Neural cell (in vitro differentiated cells): ENCODE measurements around the gene OSBPL2. TPM values are rescaled to one million over a fixed set of nuclear protein-coding genes. Genes with fewer than 3 reads are reported as not detected.

Source experiments
- H2AFZ ChIP-seq: fragments of 200-600, 300-800 bp; sonication (generic), shearing (Covaris generic); 2 replicates; pipeline ENCODE4 v1.6.0; 2014; ENCODE audit warnings: low read depth, mild to moderate bottlenecking, antibody characterized with exemption, low read length, moderate library complexity
- H3F3A ChIP-seq: fragments of 200-600 bp; shearing (Covaris generic); 2 replicates; pipeline ENCODE4 v1.6.1; 2016; ENCODE audit warnings: mild to moderate bottlenecking, moderate library complexity, mixed read lengths, antibody characterized with exemption, low read length; ENCODE audit not compliant: insufficient read depth, poor library complexity, severe bottlenecking
- H3K27ac ChIP-seq: fragments of 200-600, 300-800 bp; sonication (generic), shearing (Covaris generic); 2 replicates; pipeline ENCODE4 v1.5.1; 2014; ENCODE audit warnings: mild to moderate bottlenecking, low read length, moderate library complexity
- H3K27me3 ChIP-seq: fragments of 300-800, 200-600 bp; sonication (generic), shearing (Covaris generic); 2 replicates; pipeline ENCODE4 v1.6.0; 2014; ENCODE audit warnings: mild to moderate bottlenecking, low read depth, low read length, moderate library complexity; ENCODE audit not compliant: insufficient read depth
- H3K36me3 ChIP-seq: fragments of 300-800, 200-600 bp; sonication (generic), shearing (Covaris generic); 2 replicates; pipeline ENCODE4 v1.5.1; 2014; ENCODE audit warnings: mild to moderate bottlenecking, antibody characterized with exemption, low read length, moderate library complexity; ENCODE audit not compliant: insufficient read depth
- H3K4me2 ChIP-seq: fragments of 300-800, 200-600 bp; sonication (generic), shearing (Covaris generic); 2 replicates; pipeline ENCODE4 v1.6.0; 2014; ENCODE audit warnings: mild to moderate bottlenecking, low read length
- H3K4me3 ChIP-seq: fragments of 300-800, 200-600 bp; sonication (generic), shearing (Covaris generic); 2 replicates; pipeline ENCODE4 v1.5.1; 2014; ENCODE audit warnings: mild to moderate bottlenecking, low read length, moderate library complexity
- H3K79me2 ChIP-seq: fragments of 200-600 bp; shearing (Covaris generic); replicated peaks from 2 replicates; pipeline ENCODE4 v1.6.0; 2014; ENCODE audit warnings: mild to moderate bottlenecking, low read length, moderate library complexity; ENCODE audit not compliant: insufficient read depth
- H3K9ac ChIP-seq: fragments of 300-800, 200-600 bp; sonication (generic), shearing (Covaris generic); 2 replicates; pipeline ENCODE4 v1.6.1; 2016; ENCODE audit warnings: mild to moderate bottlenecking, low read length, mixed read lengths
- H3K9me2 ChIP-seq: fragments of 200-600 bp; shearing (Covaris generic); 2 replicates; pipeline ENCODE4 v1.6.1; 2016; ENCODE audit warnings: mild to moderate bottlenecking, low read length, mixed read lengths; ENCODE audit not compliant: insufficient read depth
- H3K9me3 ChIP-seq: fragments of 200-600, 300-800 bp; sonication (generic), shearing (Covaris generic); 2 replicates; pipeline ENCODE4 v1.6.1; 2016; ENCODE audit warnings: mild to moderate bottlenecking, mixed run types, low read length, moderate library complexity, mixed read lengths
- H4K20me1 ChIP-seq: fragments of 200-600 bp; shearing (Covaris generic); 2 replicates; pipeline ENCODE4 v1.6.1; 2016; ENCODE audit warnings: mild to moderate bottlenecking, mixed run types; ENCODE audit not compliant: insufficient read depth
- CTCF ChIP-seq: fragments of 450-650 bp; IDR thresholded peaks from 2 replicates; pipeline ENCODE4 v1.5.1; 2014; ENCODE audit warnings: antibody characterized with exemption, mild to moderate bottlenecking, moderate library complexity; ENCODE audit not compliant: poor library complexity, severe bottlenecking
- EP300 ChIP-seq: fragments of 450-650 bp; conservative IDR thresholded peaks from 2 replicates; pipeline ENCODE4 v1.6.1; 2014; ENCODE audit warnings: antibody characterized with exemption, mild to moderate bottlenecking, moderate library complexity; ENCODE audit not compliant: poor library complexity, severe bottlenecking
- EZH2 ChIP-seq: fragments of 200-600, 300-800 bp; shearing (Covaris generic), sonication (generic); IDR thresholded peaks from 2 replicates; pipeline ENCODE4 v1.6.1; 2014; ENCODE audit warnings: antibody characterized with exemption, low read length, borderline replicate concordance, mild to moderate bottlenecking; ENCODE audit not compliant: insufficient read depth, poor library complexity, severe bottlenecking
- MXI1 ChIP-seq: fragments of 450-650 bp; conservative IDR thresholded peaks from 2 replicates; pipeline ENCODE4 v1.6.1; 2014; ENCODE audit warnings: antibody characterized with exemption, mild to moderate bottlenecking; ENCODE audit not compliant: poor library complexity, severe bottlenecking
- POLR2AphosphoS5 ChIP-seq: IDR thresholded peaks from 2 replicates; pipeline ENCODE4 v1.6.1; 2012
- RAD21 ChIP-seq: fragments of 450-650 bp; conservative IDR thresholded peaks from 2 replicates; pipeline ENCODE4 v1.6.1; 2014; ENCODE audit warnings: antibody characterized with exemption, mild to moderate bottlenecking, moderate library complexity
- SMC3 ChIP-seq: fragments of 450-650 bp; conservative IDR thresholded peaks from 2 replicates; pipeline ENCODE4 v1.6.1; 2014; ENCODE audit warnings: antibody characterized with exemption, mild to moderate bottlenecking, moderate library complexity; ENCODE audit not compliant: poor library complexity
- TAF1 ChIP-seq: IDR thresholded peaks from 2 replicates; pipeline ENCODE4 v1.6.1; 2012; ENCODE audit warnings: low read depth
- polyA plus RNA-seq: library from polyadenylated mRNA; depleted of rRNA; stranded (reverse); fragments of >200 nt; gene quantifications from 2 replicates; pipeline ENCODE4 v1.2.3, GENCODE V29; 2014
- TF ChIP-seq, protein P1 (sequence below): IDR thresholded peaks from 2 replicates; pipeline ENCODE4 v1.6.1; 2012; ENCODE audit warnings: borderline replicate concordance

Gene OSBPL2
- polyA plus RNA-seq, 1 donor from 2014 or later = 41.5 TPM

DNA sequence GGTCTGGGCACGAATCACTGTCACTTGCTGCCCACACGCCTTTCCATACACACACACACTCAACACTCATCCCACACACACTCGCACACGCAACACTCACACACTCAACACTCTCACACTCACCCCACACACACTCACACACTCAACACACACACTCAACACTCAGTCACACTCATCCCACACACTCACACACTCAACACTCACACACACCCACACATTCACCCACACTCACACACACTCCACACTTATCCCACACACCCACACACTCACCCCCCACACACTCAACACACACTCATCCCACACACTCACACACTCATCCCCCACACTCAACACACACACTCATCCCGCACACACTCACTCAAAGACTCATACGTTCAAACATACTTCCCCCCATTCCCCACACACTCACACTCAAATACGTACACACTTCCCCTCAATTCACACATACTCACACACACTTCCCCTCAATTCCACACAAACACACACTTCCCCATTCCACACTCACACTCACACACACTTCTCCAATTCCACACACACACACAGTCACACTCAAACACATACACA lies 9.3 kb upstream of the OSBPL2 start:
- Histone ChIP-seq H3K9me2 (no peaks in the 10 kb centered on the region), H3K4me2 (no peak overlapping the region), H3K9ac (no peak overlapping the region), H3K36me3 (no peaks in the 10 kb centered on the region), H3K27ac (no peak overlapping the region), H2AFZ (no peak overlapping the region), H3K9me3 (no peaks in the 10 kb centered on the region), H3F3A (no peaks in the 10 kb centered on the region), H3K79me2 (no peaks in the 10 kb centered on the region), H3K4me3 (no peak overlapping the region), H4K20me1 (no peaks in the 10 kb centered on the region), H3K27me3 (peaks cover 4% of the 10 kb centered on the region)
- TF ChIP-seq TAF1 = no peak
- no peak for TF ChIP-seq CTCF
- no peak for TF ChIP-seq MXI1
- no peak for TF ChIP-seq POLR2AphosphoS5
- TF ChIP-seq RAD21 = no peak
- no peak for TF ChIP-seq EP300
- no peak for TF ChIP-seq SMC3
- TF ChIP-seq, protein P1, sequence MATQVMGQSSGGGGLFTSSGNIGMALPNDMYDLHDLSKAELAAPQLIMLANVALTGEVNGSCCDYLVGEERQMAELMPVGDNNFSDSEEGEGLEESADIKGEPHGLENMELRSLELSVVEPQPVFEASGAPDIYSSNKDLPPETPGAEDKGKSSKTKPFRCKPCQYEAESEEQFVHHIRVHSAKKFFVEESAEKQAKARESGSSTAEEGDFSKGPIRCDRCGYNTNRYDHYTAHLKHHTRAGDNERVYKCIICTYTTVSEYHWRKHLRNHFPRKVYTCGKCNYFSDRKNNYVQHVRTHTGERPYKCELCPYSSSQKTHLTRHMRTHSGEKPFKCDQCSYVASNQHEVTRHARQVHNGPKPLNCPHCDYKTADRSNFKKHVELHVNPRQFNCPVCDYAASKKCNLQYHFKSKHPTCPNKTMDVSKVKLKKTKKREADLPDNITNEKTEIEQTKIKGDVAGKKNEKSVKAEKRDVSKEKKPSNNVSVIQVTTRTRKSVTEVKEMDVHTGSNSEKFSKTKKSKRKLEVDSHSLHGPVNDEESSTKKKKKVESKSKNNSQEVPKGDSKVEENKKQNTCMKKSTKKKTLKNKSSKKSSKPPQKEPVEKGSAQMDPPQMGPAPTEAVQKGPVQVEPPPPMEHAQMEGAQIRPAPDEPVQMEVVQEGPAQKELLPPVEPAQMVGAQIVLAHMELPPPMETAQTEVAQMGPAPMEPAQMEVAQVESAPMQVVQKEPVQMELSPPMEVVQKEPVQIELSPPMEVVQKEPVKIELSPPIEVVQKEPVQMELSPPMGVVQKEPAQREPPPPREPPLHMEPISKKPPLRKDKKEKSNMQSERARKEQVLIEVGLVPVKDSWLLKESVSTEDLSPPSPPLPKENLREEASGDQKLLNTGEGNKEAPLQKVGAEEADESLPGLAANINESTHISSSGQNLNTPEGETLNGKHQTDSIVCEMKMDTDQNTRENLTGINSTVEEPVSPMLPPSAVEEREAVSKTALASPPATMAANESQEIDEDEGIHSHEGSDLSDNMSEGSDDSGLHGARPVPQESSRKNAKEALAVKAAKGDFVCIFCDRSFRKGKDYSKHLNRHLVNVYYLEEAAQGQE = no peak
- TF ChIP-seq EZH2 = no peak

DNA sequence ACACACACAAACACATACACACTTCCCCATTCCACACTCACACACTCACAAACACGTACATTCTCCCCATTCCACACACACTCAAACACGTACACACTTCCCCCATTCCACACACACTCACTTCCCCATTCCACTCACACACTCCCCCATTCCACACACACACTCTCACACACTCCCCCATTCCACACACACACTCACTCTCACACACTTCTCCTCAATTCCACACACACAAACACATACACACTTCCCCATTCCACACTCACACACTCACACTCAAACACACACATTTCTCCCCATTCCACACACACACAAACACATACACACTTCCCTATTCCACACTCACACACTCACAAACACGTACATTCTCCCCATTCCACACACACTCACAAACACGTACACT lies 8.7 kb upstream of the OSBPL2 start:
- Histone ChIP-seq H4K20me1 (no peaks in the 10 kb centered on the region), H3K9me3 (no peaks in the 10 kb centered on the region), H3K4me2 (no peak overlapping the region), H3K9ac (no peak overlapping the region), H3K9me2 (no peaks in the 10 kb centered on the region), H3K27ac (no peak overlapping the region), H2AFZ (no peak overlapping the region), H3K27me3 (peaks cover 1% of the 10 kb centered on the region), H3K4me3 (no peak overlapping the region), H3K79me2 (no peaks in the 10 kb centered on the region), H3F3A (no peaks in the 10 kb centered on the region), H3K36me3 (no peaks in the 10 kb centered on the region)
- no peak for TF ChIP-seq MXI1
- no peak for TF ChIP-seq CTCF
- TF ChIP-seq EZH2 = no peak
- TF ChIP-seq POLR2AphosphoS5 = no peak
